ENCODE measurements around the gene MDM1. TPM values are rescaled to one million over a fixed set of nuclear protein-coding genes. Genes with fewer than 3 reads are reported as not detected.

Gene MDM1
- total RNA-seq, 4 donors from 2014 or later: 5.9 to 9.3 (median 7.6) TPM

DNA sequence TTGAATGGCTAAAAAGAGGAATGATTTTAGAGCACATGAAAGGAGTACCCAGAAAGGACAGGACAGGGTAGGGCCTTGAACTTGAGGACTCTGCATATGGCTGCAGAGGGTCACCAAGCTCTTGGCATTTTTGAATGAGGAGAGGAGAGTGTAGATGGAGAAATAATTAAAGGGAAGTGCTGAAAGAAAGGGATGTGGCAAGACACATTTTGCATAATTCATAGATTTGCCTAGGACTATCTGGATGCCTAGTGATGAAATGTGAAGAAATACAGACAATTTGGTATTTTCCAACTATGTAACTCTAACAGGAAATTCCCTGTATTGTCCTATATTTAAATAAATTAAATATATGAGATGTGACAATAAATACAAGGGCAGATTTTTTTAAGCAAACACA is 27.5 kb upstream of the MDM1 start:
- H3K4me3 ChIP-seq (ENCODE audit: low read depth, poor library complexity, severe bottlenecking): no peak overlapping the region
- no peak for DNase-seq (ENCODE audit: low spot score in 2 of 2)
- no peak for TF ChIP-seq POLR2A (IDR thresholded peaks at IDR 0.05)
- TF ChIP-seq, protein P1, sequence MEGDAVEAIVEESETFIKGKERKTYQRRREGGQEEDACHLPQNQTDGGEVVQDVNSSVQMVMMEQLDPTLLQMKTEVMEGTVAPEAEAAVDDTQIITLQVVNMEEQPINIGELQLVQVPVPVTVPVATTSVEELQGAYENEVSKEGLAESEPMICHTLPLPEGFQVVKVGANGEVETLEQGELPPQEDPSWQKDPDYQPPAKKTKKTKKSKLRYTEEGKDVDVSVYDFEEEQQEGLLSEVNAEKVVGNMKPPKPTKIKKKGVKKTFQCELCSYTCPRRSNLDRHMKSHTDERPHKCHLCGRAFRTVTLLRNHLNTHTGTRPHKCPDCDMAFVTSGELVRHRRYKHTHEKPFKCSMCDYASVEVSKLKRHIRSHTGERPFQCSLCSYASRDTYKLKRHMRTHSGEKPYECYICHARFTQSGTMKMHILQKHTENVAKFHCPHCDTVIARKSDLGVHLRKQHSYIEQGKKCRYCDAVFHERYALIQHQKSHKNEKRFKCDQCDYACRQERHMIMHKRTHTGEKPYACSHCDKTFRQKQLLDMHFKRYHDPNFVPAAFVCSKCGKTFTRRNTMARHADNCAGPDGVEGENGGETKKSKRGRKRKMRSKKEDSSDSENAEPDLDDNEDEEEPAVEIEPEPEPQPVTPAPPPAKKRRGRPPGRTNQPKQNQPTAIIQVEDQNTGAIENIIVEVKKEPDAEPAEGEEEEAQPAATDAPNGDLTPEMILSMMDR (IDR thresholded peaks at IDR 0.05): no peak
- intact Hi-C loops (cut with DNase I; ENCODE audit: low total_unique reads): no loop called here

GRCh38 chr12:68358532-68359485 is 26.6 kb upstream of the MDM1 start:
- TF ChIP-seq POLR2A (IDR thresholded peaks at IDR 0.05): no peak
- TF ChIP-seq, protein P1 (IDR thresholded peaks at IDR 0.05): no peak
- intact Hi-C loops (cut with DNase I; ENCODE audit: low total_unique reads): no loop called here
- DNase-seq (ENCODE audit: low spot score in 2 of 2): peak in 1 of 2 donors; percentile 67
- H3K4me3 ChIP-seq (ENCODE audit: low read depth, poor library complexity, severe bottlenecking): no peak overlapping the region
- 31 to 41% methylated on average over 10 of the region's 10 CpGs for WGBS, 2 donors

- no peak for TF ChIP-seq POLR2A (IDR thresholded peaks at IDR 0.05)
- TF ChIP-seq, protein P1 (IDR thresholded peaks at IDR 0.05): no peak
- no peak overlapping the region for H3K4me3 ChIP-seq (ENCODE audit: low read depth, poor library complexity, severe bottlenecking)
- 91 to 96% methylated on average over 1 of the region's 1 CpG for WGBS, 2 donors
- intact Hi-C loops (cut with DNase I; ENCODE audit: low total_unique reads): no loop called here
- DNase-seq (ENCODE audit: low spot score in 2 of 2): no peak
Measured at GRCh38 chr12:68356986-68357385, 24.8 kb upstream of the MDM1 start.

DNA sequence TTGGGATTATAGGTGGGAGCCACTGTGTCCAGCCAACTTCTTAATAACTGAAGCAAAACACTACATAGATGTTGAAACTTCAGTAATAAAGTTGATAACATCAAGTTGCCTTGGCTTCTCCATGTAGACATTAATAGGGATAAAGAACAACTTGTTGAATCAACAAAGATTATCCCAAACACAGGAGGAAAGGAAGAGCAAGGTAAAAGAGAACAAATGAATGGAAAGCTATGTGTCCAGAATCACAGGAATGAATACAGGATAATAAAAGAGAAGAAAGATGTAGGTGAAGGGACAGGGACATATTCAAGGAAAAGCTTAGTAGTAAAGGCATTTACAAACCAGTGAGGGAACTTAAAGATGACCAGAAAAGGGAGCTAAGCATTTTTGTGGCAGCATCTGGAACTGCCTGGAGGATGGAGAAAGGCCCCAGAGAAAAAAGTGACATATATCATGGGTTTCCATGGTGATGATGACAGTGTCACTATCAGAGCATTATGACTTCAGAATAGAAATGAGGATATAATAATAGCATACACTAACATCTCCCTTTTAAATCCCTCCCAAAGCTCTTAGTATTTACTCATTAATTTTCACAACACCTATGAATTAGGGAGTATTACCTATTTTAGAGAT is 24.0 kb upstream of the MDM1 start:
- no peak overlapping the region for H3K4me3 ChIP-seq (ENCODE audit: low read depth, poor library complexity, severe bottlenecking)
- no peak for DNase-seq (ENCODE audit: low spot score in 2 of 2)
- intact Hi-C loops (cut with DNase I; ENCODE audit: low total_unique reads): no loop called here
- no peak for TF ChIP-seq POLR2A (IDR thresholded peaks at IDR 0.05)
- TF ChIP-seq, protein P1 (IDR thresholded peaks at IDR 0.05): no peak

GRCh38 chr12:68354977-68355541 is 22.9 kb upstream of the MDM1 start:
- H3K4me3 ChIP-seq (ENCODE audit: low read depth, poor library complexity, severe bottlenecking): no peak overlapping the region
- intact Hi-C loops (cut with DNase I; ENCODE audit: low total_unique reads): no loop called here
- TF ChIP-seq POLR2A (IDR thresholded peaks at IDR 0.05): no peak
- TF ChIP-seq, protein P1 (IDR thresholded peaks at IDR 0.05): no peak
- 83 to 91% methylated on average over 4 of the region's 4 CpGs for WGBS, 2 donors
- DNase-seq (ENCODE audit: low spot score in 2 of 2): no peak

All from lower leg skin (tissue), 4 donors.